ENCODE results near the gene ZNF33B.

Gene ZNF33B

DNA sequence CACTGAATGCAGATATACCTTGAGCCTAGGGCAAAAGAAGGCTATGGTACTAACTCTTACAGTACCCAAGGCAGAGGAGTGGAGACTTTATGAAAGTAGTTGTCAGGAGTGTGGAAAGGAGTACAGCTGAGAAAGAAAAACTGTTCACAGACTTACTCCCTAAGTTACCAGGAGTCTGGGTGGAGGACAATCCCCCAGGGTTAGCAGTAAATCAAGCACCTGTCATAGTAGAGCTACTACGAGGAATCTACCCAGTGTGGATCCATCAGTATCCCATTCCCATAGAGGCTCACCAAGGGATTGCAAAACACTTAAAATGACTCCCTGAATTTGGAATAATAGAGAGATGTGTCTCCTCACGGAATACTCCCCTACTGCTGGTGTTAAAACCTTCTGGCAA is 10.1 kb upstream of the ZNF33B start:
- TF ChIP-seq, protein P1, sequence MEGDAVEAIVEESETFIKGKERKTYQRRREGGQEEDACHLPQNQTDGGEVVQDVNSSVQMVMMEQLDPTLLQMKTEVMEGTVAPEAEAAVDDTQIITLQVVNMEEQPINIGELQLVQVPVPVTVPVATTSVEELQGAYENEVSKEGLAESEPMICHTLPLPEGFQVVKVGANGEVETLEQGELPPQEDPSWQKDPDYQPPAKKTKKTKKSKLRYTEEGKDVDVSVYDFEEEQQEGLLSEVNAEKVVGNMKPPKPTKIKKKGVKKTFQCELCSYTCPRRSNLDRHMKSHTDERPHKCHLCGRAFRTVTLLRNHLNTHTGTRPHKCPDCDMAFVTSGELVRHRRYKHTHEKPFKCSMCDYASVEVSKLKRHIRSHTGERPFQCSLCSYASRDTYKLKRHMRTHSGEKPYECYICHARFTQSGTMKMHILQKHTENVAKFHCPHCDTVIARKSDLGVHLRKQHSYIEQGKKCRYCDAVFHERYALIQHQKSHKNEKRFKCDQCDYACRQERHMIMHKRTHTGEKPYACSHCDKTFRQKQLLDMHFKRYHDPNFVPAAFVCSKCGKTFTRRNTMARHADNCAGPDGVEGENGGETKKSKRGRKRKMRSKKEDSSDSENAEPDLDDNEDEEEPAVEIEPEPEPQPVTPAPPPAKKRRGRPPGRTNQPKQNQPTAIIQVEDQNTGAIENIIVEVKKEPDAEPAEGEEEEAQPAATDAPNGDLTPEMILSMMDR (conservative IDR thresholded peaks at IDR 0.05), result no peak
- no peak overlapping the region for H3K27ac ChIP-seq

DNA sequence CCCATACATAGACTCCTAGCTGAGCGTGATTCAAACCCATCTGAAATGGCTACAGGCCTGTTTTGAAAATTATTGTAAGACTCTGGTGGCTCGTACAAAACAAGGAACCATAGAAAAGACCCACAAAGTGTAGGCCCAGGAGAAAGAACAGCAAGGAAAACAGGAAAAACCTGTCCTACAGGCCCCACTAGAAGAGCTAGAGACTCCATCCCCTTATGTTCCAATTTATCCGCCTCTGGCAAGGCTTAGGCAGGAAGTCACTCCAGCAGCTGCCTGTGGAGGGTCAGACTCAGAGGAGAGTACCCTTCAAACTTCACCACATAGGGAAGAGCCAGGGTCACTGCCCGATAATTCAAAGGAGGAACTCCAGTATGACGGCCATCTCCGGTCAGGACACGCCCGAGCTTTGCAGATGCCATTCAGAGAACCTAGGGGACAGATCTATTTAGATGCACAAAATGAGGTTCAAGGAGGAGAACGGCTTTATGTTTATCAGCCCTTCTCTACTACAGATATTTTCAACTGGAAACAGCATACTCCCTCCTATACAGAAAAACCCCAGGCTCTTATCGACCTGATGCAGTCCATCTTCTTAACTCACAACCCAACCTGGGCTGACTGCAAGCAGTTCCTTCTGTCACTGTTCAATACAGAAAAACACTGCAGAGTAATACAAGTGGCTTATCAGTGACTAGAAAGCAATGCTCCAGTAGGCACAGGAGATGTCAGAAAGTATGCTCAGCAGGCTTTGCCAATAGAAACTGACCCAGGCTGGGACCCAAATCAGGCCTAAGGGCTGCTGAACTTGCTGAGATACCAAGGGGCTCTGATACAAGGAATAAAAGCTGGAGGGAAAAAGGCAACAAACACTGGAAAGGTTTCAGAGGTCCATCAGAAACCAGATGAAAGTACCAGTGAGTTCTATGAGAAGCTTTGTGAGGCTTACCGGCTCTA is 8.6 kb upstream of the ZNF33B start:
- TF ChIP-seq, protein P1 (conservative IDR thresholded peaks at IDR 0.05), result no peak
- no peak overlapping the region for H3K27ac ChIP-seq

DNA sequence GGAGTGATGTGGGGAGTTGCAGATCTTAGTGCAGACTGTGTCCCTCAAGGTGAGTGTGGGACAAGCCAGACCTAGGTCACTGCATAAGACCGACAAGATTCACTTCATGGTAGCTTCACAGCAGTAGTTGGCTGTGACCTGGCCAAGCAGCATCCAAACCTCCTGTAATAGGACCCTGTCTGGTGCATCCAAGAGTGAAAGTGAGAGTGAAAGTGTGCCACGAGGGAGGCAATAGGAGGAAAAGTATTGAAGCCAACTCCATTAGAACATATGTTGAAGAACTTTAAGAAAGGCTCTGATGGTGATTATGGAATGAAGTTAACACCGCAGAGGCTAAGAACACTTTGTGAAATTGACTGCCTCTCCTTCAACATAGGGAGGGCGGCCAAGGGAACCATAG is 7.8 kb upstream of the ZNF33B start:
- H3K27ac ChIP-seq, result no peak overlapping the region
- TF ChIP-seq, protein P1 (conservative IDR thresholded peaks at IDR 0.05), result no peak

DNA sequence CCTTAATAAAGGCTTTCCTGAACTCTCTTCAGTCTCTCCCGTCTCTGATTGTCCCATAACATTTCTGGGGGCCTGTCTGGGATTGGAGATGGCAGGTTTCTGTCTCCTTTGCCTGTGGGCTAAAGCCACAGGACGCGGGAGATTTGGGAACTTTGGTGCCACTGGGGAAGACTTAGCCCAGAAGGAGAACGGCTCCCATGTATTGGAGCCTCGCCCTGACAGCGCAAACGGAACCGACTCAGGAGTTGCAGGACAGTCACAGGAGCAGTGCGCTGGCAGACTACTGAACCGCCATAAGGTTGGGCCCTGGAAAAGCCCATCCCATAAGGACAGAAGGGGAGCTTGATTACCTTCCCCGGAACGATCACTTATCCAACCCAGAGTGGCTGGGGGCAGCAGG is 7.1 kb upstream of the ZNF33B start:
- no peak overlapping the region for H3K27ac ChIP-seq
- TF ChIP-seq, protein P1 (conservative IDR thresholded peaks at IDR 0.05), result no peak

DNA sequence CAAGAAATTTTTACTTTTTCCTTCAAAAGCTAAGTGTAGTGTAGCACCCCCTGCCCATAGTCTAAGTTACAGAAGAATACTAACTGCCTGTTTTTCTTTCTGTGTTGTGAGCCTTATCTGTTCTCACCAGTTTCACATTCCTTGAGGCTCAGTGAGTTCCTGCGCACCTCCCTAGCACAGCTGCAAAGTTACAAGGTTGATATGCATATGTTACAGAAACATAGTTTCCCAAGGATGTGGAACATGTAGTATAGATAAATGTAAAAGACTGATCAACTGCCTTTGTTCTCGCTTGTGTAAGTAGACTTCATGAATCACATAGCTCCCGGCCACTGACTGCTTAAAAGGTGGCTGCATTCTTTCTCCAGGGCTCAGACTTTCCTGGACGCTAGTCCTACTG is 6.7 kb upstream of the ZNF33B start:
- no peak overlapping the region for H3K27ac ChIP-seq
- TF ChIP-seq, protein P1 (conservative IDR thresholded peaks at IDR 0.05), result no peak

GRCh38 chr10:42640610-42641229 is 2.4 kb upstream of the ZNF33B start:
- H3K27ac ChIP-seq, result peak overlapping the region; percentile 15
- TF ChIP-seq, protein P1 (conservative IDR thresholded peaks at IDR 0.05), result no peak

DNA sequence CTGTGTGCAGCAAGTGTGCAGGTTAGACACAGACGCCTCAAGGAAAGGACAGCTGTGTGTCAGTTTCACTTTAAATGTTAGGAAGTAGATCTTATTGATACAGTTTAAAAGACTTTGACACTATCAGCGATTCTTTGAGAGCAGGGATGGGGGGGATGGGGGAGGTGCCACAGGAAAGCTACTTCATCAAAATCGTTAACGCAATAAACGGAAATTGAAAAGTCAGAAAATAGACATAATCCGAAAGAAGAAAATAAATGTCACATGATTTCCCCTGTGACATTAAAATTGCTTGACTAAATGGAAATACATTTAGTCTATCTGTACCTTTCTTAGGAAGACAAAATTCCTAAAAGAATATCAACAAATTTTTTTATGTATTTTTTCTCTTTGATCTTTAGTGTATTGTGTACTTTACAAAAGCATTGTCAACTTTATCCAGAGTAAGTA is 476 bp upstream of the ZNF33B start:
- H3K27ac ChIP-seq, result peak overlapping the region; percentile 93
- TF ChIP-seq, protein P1 (conservative IDR thresholded peaks at IDR 0.05), result no peak

Measured in VCaP (cell line).